A673 (cell line): Measurements from ENCODE around the gene SMIM30. TPM values are rescaled to one million over a fixed set of nuclear protein-coding genes. Genes with fewer than 3 reads are reported as not detected.

Experiments used
- BruUV-seq: library from RNA; stranded (reverse); fragments of 400-500 nt; replicated peaks from 2 replicates; lab custom pipeline; 2021; lab: Mats Ljungman, UMichigan
- CTCF ChIA-PET: fragments of 300-600 bp; sonication (Branson Sonifier 250); formaldehyde crosslinking; loops from one replicate; lab custom pipeline; 2022; ENCODE audit warnings: antibody characterized with exemption; lab: Charles Lee
- POLR2A ChIA-PET: fragments of 300-600 bp; sonication (Branson Sonifier 250); formaldehyde crosslinking; loops from one replicate; lab custom pipeline; 2022; ENCODE audit warnings: antibody characterized with exemption; ENCODE audit not compliant: low non-redundant PET; lab: Charles Lee
- DNase-seq: peaks from one replicate; pipeline ENCODE4 v3.0.0-alpha.2; 2015; ENCODE audit warnings: low spot score
- H3K27ac ChIP-seq: fragments of 200-600 bp; sonication (generic); 2 replicates; pipeline ENCODE4 v1.5.1; 2016; ENCODE audit warnings: mixed run types, low read depth, mild to moderate bottlenecking, mixed read lengths, antibody characterized with exemption, low read length; ENCODE audit not compliant: poor library complexity, severe bottlenecking
- H3K27me3 ChIP-seq: fragments of 200-600 bp; sonication (generic); replicated peaks from 2 replicates; pipeline ENCODE4 v1.6.1; 2017; ENCODE audit warnings: mixed run types, low read depth, mild to moderate bottlenecking, mixed read lengths, antibody characterized with exemption, low read length; ENCODE audit not compliant: insufficient read depth, poor library complexity
- H3K36me3 ChIP-seq: fragments of 200-600 bp; sonication (generic); 2 replicates; pipeline ENCODE4 v1.6.1; 2016; ENCODE audit warnings: mixed run types, mild to moderate bottlenecking, mixed read lengths, antibody characterized with exemption, low read length; ENCODE audit not compliant: insufficient read depth, poor library complexity, severe bottlenecking
- H3K4me1 ChIP-seq: fragments of 200-600 bp; sonication (generic); 2 replicates; pipeline ENCODE4 v1.6.1; 2017; ENCODE audit warnings: mixed run types, mild to moderate bottlenecking, mixed read lengths, antibody characterized with exemption, low read length; ENCODE audit not compliant: insufficient read depth, poor library complexity, severe bottlenecking
- H3K4me3 ChIP-seq: fragments of 200-600 bp; sonication (generic); 2 replicates; pipeline ENCODE4 v1.5.1; 2016; ENCODE audit warnings: low read depth, mixed run types, mild to moderate bottlenecking, mixed read lengths, low read length; ENCODE audit not compliant: poor library complexity, severe bottlenecking
- H3K9me3 ChIP-seq: fragments of 200-600 bp; sonication (generic); 2 replicates; pipeline ENCODE4 v1.6.1; 2016; ENCODE audit warnings: mixed run types, low read depth, mild to moderate bottlenecking, mixed read lengths, antibody characterized with exemption, low read length; ENCODE audit not compliant: poor library complexity, severe bottlenecking
- CTCF ChIP-seq: fragments of 300-800, 200-600 bp; sonication (generic); conservative IDR thresholded peaks from 2 replicates; pipeline ENCODE4 v1.5.1; 2017; ENCODE audit warnings: low read depth, mild to moderate bottlenecking, antibody characterized with exemption, low read length, moderate library complexity, mixed read lengths
- EZH2 ChIP-seq: fragments of 200-600 bp; sonication (generic); IDR thresholded peaks from 2 replicates; pipeline ENCODE4 v1.6.1; 2017; ENCODE audit warnings: borderline replicate concordance, low read depth, mild to moderate bottlenecking, mixed read lengths, antibody characterized with exemption, low read length; ENCODE audit not compliant: poor library complexity, severe bottlenecking
- intact Hi-C: fragments of 100-400 bp; cut with micrococcal nuclease; formaldehyde crosslinking; loops from one replicate; pipeline ENCODE4 v1.10.0; 2022; ENCODE audit not compliant: unreplicated experiment
- total RNA-seq: library from RNA; stranded (reverse); gene quantifications from 2 replicates; pipeline ENCODE4 v1.2.3, GENCODE V29; 2021

Gene SMIM30
- total RNA-seq, 1 experiment from 2014 or later, result 40.8 TPM

GRCh38 chr7:113076703-113077102 is 41.7 kb downstream of the SMIM30 start:
- BruUV-seq, result no TSS peak
- TF ChIP-seq CTCF, result no peak
- no peak for TF ChIP-seq EZH2
- Histone ChIP-seq H3K9me3 (no peaks in the 10 kb centered on the region), H3K4me3 (no peak overlapping the region), H3K36me3 (no peaks in the 10 kb centered on the region), H3K4me1 (no peaks in the 10 kb centered on the region), H3K27ac (no peak overlapping the region), H3K27me3 (peaks cover 11% of the 10 kb centered on the region)
- ChIA-PET POLR2A (no interaction called here), CTCF (no interaction called here)
- intact Hi-C loops, result no loop called here
- DNase-seq, result no peak

DNA sequence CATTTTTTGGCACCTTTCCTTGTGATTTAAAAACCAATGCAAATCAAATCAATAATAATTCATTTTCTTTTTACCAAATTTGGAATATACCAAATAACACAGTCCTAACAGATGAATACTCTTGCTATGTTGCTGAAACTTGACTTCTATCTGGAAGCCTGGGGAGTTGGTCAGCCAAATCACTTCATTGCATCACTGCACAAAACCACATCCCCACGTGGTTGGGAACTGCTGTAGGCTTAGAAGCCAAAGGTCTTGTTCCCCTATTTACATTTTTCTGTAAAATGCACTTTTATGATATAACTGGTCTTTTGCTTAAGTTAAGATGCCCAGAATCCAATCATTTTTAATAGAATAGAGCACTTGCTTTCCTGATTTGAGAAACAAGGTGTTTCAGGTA is 46.9 kb downstream of the SMIM30 start:
- no peaks in the 10 kb centered on the region for H3K9me3 ChIP-seq
- ChIA-PET CTCF (no interaction called here), POLR2A (no interaction called here)
- no peak overlapping the region for H3K27ac ChIP-seq
- H3K27me3 ChIP-seq, result peaks cover 8% of the 10 kb centered on the region
- intact Hi-C loops, result no loop called here
- no peaks in the 10 kb centered on the region for H3K36me3 ChIP-seq
- no peak for DNase-seq
- no peaks in the 10 kb centered on the region for H3K4me1 ChIP-seq
- no peak overlapping the region for H3K4me3 ChIP-seq
- TF ChIP-seq EZH2, result no peak
- no peak for TF ChIP-seq CTCF
- BruUV-seq, result no TSS peak

Other genes with a start within 250 kb of the SMIM30 start
- 0.32 TPM in 1 of 2 replicates, not detected in the other for gene GPR85, start 31.7 kb downstream of the SMIM30 start, total RNA-seq